Gastrocnemius medialis (tissue), 4 donors: ENCODE measurements around the gene PXDN.

Source experiments
- CTCF ChIP-seq, 5 experiments: fragments of 450-650 bp in 3 of 5; fragments of 200-600 bp in 2 of 5; sonication (generic) in 2 of 5; IDR thresholded peaks in 4 of 5; conservative IDR thresholded peaks in 1 of 5; 1 replicate in 4 of 5; 2 replicates in 1 of 5; pipeline ENCODE4 v1.5.1; 2016 to 2019; ENCODE audit warnings: antibody characterized with exemption in 5 of 5, mild to moderate bottlenecking in 3 of 5, moderate library complexity in 3 of 5
- POLR2A ChIP-seq, 2 donors: fragments of 450-650 bp; IDR thresholded peaks; one replicate each; pipeline ENCODE4 v1.6.1; 2017; ENCODE audit warnings: antibody characterized with exemption in 2 of 2, mild to moderate bottlenecking in 2 of 2, moderate library complexity in 2 of 2

GRCh38 chr2:1614564-1614963 lies 129.8 kb downstream of the PXDN start:
- TF ChIP-seq CTCF (IDR thresholded peaks at IDR 0.05 in 4 of 5, conservative IDR thresholded peaks at IDR 0.05 in 1 of 5) (no peak), POLR2A (IDR thresholded peaks at IDR 0.05) (no peak)
